ENCODE measurements around the gene SUGT1. TPM values are rescaled to one million over a fixed set of nuclear protein-coding genes. Genes with fewer than 3 reads are reported as not detected.
"Not testable (repeated sequence)": the region's sequence is repeated elsewhere in the genome, so short reads cannot be mapped to it uniquely, and the experiment has no call there.

Gene SUGT1
- total RNA-seq, 1 experiment from 2014 or later = 16.9 TPM

DNA sequence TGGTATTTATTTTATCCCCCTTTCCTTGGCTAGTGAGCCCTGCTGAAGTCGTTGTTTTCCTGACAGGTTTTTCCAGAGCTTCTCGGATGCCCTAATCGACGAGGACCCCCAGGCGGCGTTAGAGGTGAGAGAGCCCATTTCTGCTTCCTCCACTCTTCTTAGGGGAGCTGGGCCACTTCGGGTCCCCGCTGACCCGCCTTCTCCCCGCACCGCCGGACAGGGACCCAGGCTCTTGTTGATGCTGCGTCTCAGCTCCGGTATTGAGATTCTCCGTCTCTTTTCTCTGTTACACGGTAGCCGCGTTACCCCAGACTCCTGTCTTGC is 306 bp downstream of the SUGT1 start:
- in situ Hi-C loops (cut with HindIII; ENCODE audit: low pct_unique_long_range_greater_than_20kb, low sequenced_read_pairs) = no loop called here

DNA sequence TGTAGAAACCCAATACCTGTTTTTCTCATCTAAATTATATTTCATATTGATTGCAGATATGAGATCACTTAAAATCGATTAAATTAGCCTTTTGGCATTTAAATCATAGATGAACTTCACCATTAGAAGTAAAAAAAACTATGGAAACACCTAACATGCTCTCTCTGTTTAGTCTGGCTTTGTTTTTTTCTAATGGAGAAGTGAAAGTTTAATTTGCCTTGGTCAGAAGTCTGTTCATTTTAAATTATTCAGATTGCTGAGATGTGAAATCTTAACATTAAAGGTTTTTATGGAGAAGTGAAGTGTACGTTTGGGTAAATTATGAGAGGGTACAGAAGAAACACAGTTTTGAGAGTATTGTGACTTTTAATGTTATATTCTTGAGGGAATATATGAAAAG is 6.7 kb downstream of the SUGT1 start:
- no peak for DNase-seq (ENCODE audit: low read depth)
- in situ Hi-C loops (cut with HindIII; ENCODE audit: low pct_unique_long_range_greater_than_20kb, low sequenced_read_pairs) = no loop called here

More for the DNA sequence above, 306 bp downstream of the SUGT1 start:
- DNase-seq (ENCODE audit: low read depth) = no peak

DNA sequence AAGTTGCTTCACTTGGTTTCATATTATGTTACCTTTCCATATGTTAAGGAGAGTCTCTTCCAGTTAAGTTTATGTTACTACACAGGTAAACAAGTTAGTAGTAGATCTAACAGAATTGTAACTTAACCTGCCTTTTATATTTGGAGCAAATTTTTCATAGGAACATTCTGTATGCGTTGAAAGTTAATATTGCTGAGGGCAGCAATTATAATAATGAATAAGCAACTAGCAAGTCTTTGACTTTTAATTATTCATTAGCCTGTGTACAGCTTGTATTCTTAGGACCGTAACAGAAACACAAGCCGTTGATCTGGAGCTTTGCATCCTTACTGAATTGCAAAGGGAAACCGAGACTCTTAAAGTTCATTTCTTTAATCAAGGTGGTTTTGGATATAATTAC is 11.6 kb downstream of the SUGT1 start:
- no peak for DNase-seq (ENCODE audit: low read depth)
- in situ Hi-C loops (cut with HindIII; ENCODE audit: low pct_unique_long_range_greater_than_20kb, low sequenced_read_pairs) = no loop called here

DNA sequence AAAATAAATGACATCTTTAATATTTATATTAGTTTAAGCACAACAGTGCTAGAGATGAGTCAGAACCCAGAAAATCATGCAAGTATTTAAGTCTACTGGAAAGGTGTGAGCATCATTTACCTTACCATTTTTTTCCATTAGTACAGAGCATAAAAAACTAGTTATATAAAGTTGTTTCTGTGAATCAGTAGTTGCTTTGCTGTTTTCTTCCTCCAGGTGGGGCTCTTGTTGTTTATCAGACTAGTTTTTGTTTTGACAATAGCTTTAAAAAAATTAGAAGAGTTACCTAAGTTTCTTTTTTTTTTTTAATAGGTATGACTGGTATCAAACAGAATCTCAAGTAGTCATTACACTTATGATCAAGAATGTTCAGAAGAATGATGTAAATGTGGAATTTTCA is 12.7 kb downstream of the SUGT1 start:
- in situ Hi-C loops (cut with HindIII; ENCODE audit: low pct_unique_long_range_greater_than_20kb, low sequenced_read_pairs) = no loop called here
- DNase-seq (ENCODE audit: low read depth) = peak; percentile 29

DNA sequence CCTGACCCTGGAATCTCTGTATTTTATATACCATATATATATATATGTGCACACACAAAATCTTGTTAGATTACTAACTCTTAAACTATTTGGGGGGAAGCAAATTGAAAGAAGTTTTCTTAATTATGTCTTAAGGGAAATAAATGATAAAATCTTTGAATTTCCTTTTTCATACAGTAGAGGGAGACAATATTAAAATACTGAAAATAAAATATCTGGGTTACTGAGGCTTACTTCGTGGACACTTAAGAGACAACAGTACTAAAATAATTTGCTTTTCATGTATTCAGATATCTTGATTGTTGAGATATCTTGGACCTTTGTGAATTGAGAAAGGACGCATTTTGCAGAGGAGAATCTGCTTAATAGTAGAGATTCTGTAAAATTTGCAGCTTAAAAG is 17.0 kb downstream of the SUGT1 start:
- no peak for DNase-seq (ENCODE audit: low read depth)
- in situ Hi-C loops (cut with HindIII; ENCODE audit: low pct_unique_long_range_greater_than_20kb, low sequenced_read_pairs) = no loop called here

DNA sequence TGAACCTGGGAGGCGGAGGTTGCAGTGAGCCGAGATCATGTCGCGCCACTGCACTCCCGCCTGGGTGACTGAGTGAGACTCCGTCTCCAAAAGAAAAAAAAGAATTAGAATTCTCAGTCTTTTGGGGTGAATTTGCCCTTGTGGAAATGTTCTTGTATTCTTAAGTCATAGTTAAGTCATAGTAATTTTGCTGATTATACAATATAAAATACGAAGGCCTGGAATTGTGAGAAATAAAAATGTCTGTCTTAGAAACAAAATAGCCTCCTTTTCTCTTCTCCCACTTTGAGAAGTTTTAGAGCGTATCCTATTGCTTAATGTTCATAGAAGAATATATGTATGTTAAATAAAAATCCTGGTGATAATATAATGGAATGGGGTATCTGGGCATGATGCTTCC is 18.1 kb downstream of the SUGT1 start:
- no peak for DNase-seq (ENCODE audit: low read depth)
- in situ Hi-C loops (cut with HindIII; ENCODE audit: low pct_unique_long_range_greater_than_20kb, low sequenced_read_pairs) = no loop called here

DNA sequence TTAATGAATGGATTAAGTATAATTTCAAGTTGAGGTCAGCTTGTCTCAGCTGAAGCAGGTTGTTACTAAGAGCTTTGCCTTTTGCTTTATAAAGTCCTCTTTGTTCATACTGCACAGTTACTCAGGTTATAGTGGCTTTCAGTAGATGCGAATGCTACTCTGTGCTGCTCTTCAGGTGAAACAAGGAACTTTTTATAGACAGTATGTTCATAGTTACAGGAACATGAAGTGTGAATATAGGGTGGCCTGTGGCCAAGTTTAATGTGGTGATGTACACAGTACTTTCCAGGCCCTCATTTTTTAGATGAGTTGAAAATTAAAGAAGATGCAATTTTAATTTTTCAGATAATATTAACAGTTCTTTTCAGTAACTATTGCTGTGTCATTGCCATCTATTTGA is 20.8 kb downstream of the SUGT1 start:
- in situ Hi-C loops (cut with HindIII; ENCODE audit: low pct_unique_long_range_greater_than_20kb, low sequenced_read_pairs) = no loop called here
- DNase-seq (ENCODE audit: low read depth) = no peak

DNA sequence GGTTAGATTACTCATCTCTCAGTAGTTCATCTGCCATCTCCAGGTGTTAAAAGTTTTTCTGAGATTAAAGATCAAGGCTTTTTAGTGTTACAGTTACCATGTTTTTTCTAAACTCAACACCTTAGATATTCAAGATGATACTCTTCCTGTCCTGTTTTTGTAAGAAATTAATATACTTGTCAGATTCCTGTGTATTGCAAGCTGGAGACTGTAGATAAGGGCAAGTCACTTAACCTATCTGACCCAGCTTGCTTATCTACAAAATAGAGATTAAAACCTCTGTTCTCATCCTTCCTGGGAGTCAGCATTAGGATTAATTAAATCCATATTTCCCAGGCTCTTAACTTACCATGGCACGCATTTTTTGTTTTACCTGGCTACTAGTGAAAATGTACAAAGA is 25.2 kb downstream of the SUGT1 start:
- in situ Hi-C loops (cut with HindIII; ENCODE audit: low pct_unique_long_range_greater_than_20kb, low sequenced_read_pairs) = no loop called here
- DNase-seq (ENCODE audit: low read depth) = no peak

DNA sequence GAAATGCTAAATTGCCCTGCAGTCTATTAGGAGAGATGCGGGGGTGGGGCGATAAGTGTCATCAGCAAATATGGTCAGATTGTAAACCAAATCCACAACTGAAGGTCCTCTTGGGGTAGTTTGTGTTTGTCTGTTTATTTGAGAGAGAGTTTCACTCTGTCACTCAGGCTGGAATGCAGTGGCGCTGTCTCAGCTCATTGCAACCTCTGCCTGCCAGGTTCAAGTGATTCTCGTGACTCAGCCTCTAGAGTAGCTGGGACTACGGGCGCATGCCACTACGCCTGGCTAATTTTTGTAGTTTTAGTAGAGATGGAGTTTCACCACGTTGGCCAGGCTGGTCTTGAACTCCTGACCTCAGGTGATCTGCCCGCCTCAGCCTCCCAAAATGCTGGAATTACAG is 33.2 kb downstream of the SUGT1 start:
- in situ Hi-C loops (cut with HindIII; ENCODE audit: low pct_unique_long_range_greater_than_20kb, low sequenced_read_pairs) = not testable (repeated sequence)
- peak; percentile 64 for DNase-seq (ENCODE audit: low read depth)

DNA sequence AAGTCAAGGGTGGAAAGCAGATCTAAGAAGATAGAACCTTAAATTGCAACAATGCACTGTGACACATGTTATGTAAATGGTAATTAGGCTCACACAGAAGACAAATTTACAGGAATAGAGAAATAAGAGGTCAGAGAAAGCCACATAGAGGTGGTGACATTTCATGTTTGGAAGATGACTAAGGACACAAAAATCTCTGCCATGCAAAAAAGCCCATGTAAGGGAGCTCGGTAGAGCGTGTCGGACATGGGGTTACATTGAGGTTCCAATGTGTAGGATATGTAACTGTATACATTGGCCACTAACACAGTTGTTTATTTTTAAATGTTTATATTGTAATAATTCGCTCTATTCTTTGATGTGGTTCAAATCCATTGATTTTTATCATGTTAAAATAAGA is 33.7 kb downstream of the SUGT1 start:
- DNase-seq (ENCODE audit: low read depth) = peak; percentile 74
- in situ Hi-C loops (cut with HindIII; ENCODE audit: low pct_unique_long_range_greater_than_20kb, low sequenced_read_pairs) = no loop called here

DNA sequence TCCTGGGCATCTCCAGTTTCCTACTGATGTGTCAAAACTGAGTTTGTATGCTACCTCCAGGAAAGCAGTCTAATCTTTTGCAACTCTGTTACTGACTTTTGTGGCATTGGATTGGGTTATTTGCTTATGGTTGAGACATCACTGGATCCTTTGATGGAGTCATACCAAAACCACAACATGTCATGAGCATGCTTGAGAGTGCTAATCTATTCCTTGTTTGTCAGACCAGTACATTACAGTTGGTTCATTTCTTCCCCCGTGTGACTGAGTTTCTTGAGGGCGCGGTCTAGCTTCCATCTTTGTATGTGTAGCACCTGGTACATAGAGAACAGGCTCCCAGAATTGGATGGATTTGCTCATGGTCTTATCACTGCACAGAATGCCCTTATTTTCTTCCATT is 43.2 kb downstream of the SUGT1 start:
- DNase-seq (ENCODE audit: low read depth) = no peak
- in situ Hi-C loops (cut with HindIII; ENCODE audit: low pct_unique_long_range_greater_than_20kb, low sequenced_read_pairs) = no loop called here

DNA sequence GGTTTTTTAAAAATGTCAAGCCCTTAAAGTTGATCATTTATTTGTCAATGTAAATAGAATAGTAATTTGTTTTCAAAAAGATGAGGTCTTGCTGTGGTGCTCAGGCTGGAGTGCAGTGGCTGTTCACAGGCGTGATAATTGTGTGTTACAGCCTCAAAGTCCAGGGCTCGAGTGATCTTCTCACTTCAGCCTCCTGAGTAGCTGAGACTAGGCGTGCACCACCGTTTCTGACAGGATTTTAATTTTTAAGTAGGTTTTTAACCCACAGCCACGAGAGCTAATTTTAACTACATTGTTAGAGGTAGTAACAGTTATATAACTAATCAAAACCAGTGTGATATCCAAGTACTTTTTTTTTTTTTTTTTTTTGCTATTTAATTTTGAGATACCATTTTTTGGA is 43.9 kb downstream of the SUGT1 start:
- no peak for DNase-seq (ENCODE audit: low read depth)
- in situ Hi-C loops (cut with HindIII; ENCODE audit: low pct_unique_long_range_greater_than_20kb, low sequenced_read_pairs) = no loop called here

DNA sequence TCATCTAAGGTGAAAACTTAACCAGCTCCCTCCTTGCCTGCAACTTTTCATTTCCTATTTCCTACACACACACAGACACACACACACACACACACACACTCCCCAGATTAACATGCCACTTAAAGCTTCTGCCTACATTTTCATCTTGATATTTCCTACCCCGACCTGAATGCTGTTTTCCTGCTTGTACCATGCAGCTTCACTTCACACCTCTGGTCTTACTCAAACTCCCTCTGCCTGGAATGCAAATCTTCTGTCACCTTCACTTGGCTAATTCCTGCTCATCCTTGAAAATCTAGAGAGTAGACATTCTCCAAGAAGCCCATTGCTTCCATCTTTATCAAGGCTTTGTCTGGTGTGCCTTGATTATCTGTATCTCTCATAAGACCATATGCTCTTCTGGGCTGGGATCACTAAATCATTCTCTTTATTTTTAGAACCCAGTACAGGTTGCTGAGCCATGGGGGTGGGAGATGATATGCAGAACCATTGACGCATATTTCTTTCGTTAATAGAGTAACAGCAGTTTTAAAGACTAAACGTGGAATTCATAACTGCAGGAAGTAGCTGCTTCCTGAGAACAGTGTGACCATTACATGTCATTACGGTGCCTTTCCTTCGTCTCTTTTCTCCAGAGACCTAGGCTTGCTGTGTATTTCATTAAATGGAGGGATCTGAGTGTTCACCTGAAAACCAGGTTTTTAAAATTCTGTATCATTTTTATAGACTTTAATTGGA is 49.3 kb downstream of the SUGT1 start:
- DNase-seq (ENCODE audit: low read depth) = no peak
- in situ Hi-C loops (cut with HindIII; ENCODE audit: low pct_unique_long_range_greater_than_20kb, low sequenced_read_pairs) = no loop called here

DNA sequence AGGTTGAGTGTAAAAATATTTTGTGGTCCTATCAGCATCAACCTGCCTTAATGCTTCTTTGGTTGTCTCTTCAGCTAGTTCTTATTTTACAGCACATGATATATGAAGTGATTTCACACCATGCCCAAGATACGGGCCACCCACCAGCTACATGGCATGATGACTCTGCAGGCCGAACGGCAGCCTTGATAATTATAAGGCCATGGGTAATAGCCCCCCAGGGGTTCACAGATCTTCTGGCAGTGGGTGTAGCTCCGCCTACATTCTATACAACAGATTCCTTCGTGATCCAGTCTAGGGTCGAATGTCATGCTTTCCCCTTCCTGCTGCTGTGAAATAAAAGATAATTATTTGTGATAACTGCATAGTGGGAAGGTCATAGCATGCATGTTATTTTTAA is 50.8 kb downstream of the SUGT1 start:
- no peak for DNase-seq (ENCODE audit: low read depth)
- in situ Hi-C loops (cut with HindIII; ENCODE audit: low pct_unique_long_range_greater_than_20kb, low sequenced_read_pairs) = no loop called here

DNA sequence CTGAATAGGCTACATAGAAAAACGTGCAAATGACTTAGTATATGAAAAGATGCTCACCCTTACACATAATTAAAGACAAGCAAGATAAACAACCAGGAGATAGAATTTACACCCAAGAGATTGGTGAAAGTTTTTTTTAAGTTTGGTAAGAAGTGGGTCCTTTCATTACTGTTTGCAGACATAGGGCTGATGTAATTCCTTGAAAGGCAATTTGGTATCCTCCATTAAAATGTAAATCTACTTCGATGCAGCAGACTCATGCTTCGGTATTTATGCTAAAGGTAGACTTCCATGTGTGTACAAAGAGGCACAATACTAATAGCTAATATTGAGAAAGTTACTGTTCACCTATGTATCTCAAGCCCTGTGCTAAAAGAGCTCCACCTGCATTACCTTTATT is 53.4 kb downstream of the SUGT1 start:
- in situ Hi-C loops (cut with HindIII; ENCODE audit: low pct_unique_long_range_greater_than_20kb, low sequenced_read_pairs) = no loop called here
- no peak for DNase-seq (ENCODE audit: low read depth)

DNA sequence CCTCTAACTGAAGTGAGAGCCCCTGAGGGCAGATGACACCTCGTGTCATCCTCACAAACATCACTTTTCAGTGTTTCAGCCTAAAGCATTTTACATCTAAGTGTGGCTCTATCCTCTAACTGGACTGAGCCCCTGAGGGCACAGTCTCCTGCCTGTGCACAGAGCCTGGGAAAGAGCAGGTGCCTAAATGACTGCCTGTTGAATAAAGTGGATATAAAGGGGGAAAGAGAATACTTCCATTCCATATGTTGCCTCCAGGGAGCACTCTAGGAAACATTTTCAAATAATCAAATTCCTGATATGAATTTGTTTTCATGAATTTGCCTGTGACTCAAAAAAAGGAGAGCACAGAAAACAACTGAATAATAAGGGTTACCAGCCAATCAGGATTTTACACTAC is 54.7 kb downstream of the SUGT1 start:
- no peak for DNase-seq (ENCODE audit: low read depth)
- in situ Hi-C loops (cut with HindIII; ENCODE audit: low pct_unique_long_range_greater_than_20kb, low sequenced_read_pairs) = no loop called here

DNA sequence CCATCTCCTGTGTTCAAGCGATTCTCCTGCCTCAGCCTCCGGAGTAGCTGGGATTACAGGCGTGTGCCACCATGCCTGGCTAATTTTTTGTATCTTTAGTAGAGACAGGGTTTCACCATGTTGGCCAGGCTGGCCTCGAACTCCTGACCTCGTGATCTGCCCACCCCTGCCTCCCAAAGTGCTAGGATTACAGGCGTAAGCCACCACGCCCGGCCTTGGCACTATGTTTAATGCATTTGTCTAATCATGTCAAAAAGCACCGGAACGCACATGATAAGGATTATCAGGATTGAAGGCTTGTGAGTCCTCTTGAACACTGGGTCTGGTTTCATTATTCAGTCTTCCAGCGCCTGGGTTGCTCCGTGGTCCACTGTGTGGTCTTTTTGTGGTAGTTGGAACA is 55.6 kb downstream of the SUGT1 start:
- DNase-seq (ENCODE audit: low read depth); in situ Hi-C loops (cut with HindIII; ENCODE audit: low pct_unique_long_range_greater_than_20kb, low sequenced_read_pairs): not testable (repeated sequence)

DNA sequence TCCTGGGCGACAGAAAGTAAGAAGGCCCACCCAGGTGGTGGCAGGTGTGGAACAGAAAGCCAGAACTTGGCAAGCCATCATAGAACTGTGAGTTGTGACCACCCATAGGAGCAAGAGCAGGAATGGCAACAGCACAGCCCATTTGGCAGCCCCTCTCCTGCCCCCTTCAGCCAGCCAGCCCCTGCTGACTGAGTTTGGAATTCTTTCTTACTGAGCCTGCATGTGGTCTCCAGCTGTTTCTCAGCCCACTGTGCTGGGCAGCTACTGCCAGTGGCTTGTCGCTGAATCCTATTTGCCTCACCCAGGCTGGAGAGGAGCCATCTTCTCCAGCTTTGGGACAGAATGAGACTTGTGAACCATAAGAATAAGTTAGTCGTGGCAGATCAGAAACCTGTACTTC is 58.6 kb downstream of the SUGT1 start:
- in situ Hi-C loops (cut with HindIII; ENCODE audit: low pct_unique_long_range_greater_than_20kb, low sequenced_read_pairs) = no loop called here
- no peak for DNase-seq (ENCODE audit: low read depth)

DNA sequence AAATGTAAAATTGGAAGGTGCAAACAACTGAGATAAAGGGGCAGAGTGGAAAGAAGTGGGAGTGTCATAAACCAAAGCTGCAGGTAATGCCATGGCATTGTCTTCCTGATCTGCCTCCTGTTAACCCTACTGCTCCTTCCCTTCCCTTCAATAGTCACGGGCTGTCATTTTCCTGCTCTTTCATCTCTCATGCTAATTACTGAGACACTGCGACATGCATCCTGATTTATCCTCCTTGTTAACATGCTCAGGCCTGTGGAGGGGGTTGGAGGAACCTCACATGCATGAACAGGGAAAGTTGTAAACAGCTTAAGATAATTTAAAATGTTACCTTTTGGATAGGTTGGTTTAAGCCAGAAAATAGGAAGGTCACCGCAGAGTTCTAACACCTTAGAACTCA is 59.7 kb downstream of the SUGT1 start:
- DNase-seq (ENCODE audit: low read depth) = no peak
- in situ Hi-C loops (cut with HindIII; ENCODE audit: low pct_unique_long_range_greater_than_20kb, low sequenced_read_pairs) = no loop called here

DNA sequence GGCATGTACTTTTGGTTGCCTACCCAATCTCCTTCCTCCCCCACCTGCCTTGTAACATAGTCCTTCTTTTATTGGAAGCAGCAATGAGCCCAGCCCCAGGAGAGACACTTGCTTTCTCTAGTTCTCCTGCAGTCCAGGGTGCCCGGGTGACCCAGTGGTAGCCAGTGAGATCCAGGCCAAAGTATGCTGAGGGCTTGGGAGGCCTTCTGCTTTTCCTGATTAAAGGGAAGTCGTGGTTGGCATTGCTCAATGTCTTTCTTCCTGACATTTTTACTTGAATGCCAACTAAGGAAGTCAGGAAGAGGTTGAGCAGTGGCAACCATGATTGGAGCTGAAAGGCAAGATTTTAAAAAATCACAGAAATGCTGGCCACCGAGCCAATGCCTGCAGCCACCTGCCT is 61.3 kb downstream of the SUGT1 start:
- no peak for DNase-seq (ENCODE audit: low read depth)
- in situ Hi-C loops (cut with HindIII; ENCODE audit: low pct_unique_long_range_greater_than_20kb, low sequenced_read_pairs) = no loop called here

DNA sequence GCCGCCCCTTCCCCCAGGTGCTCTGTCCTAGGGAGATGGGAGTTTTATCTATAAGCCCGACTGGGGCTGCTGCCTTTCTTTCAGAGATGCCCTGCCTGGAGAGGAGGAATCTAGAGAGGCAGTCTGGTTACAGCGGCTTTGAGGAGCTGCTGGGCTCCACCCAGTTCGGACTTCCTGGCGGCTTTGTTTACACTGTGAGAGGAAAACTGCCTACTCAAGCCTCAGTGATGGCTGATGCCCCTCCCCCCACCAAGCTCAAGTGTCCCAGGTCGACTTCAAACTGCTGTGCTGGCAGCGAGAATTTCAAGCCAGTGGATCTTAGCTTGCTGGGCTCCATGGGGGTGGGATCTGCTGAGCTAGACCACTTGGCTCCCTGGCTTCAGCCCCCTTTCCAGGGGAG is 68.3 kb downstream of the SUGT1 start:
- in situ Hi-C loops (cut with HindIII; ENCODE audit: low pct_unique_long_range_greater_than_20kb, low sequenced_read_pairs); DNase-seq (ENCODE audit: low read depth): not testable (repeated sequence)
